DOHH2 (cell line): ENCODE data around the gene TBC1D22A.

Experiments
- H3F3A ChIP-seq: fragments of 200-600 bp; sonication (generic), shearing (Covaris generic); 2 replicates; pipeline ENCODE4 v1.6.0; 2016; ENCODE audit warnings: antibody characterized with exemption, mild to moderate bottlenecking; ENCODE audit not compliant: control insufficient read depth, insufficient read depth
- H3K27ac ChIP-seq: fragments of 200-600 bp; sonication (generic); 2 replicates; pipeline ENCODE4 v1.5.1; 2014; ENCODE audit warnings: low read depth, mild to moderate bottlenecking, low read length, moderate library complexity
- H3K27me3 ChIP-seq: fragments of 200-600 bp; sonication (generic); 2 replicates; pipeline ENCODE4 v1.6.1; 2014; ENCODE audit warnings: mild to moderate bottlenecking, low read length, mixed read lengths; ENCODE audit not compliant: control insufficient read depth
- H3K36me3 ChIP-seq: fragments of 200-600 bp; sonication (generic); 2 replicates; pipeline ENCODE4 v1.6.1; 2014; ENCODE audit warnings: mild to moderate bottlenecking, low read length, moderate library complexity, mixed read lengths; ENCODE audit not compliant: control insufficient read depth
- H3K4me1 ChIP-seq: fragments of 200-600 bp; sonication (generic); 2 replicates; pipeline ENCODE4 v1.6.1; 2014; ENCODE audit warnings: mild to moderate bottlenecking, low read length, mixed read lengths; ENCODE audit not compliant: control insufficient read depth
- H3K4me2 ChIP-seq: fragments of 200-600 bp; sonication (generic); 2 replicates; pipeline ENCODE4 v1.6.0; 2014; ENCODE audit warnings: mild to moderate bottlenecking, low read length, moderate library complexity
- H3K4me3 ChIP-seq: fragments of 200-600 bp; sonication (generic); 2 replicates; pipeline ENCODE4 v1.5.1; 2014; ENCODE audit warnings: mild to moderate bottlenecking, low read length, mixed read lengths
- H3K79me2 ChIP-seq: fragments of 200-600 bp; sonication (generic); 2 replicates; pipeline ENCODE4 v1.6.1; 2014; ENCODE audit warnings: mild to moderate bottlenecking, low read length, mixed read lengths; ENCODE audit not compliant: control insufficient read depth
- H3K9me2 ChIP-seq: fragments of 200-600 bp; sonication (generic); replicated peaks from 2 replicates; pipeline ENCODE4 v1.6.1; 2014; ENCODE audit warnings: mild to moderate bottlenecking, low read length, mixed read lengths; ENCODE audit not compliant: control insufficient read depth
- H3K9me3 ChIP-seq: fragments of 200-600 bp; sonication (generic); 2 replicates; pipeline ENCODE4 v1.6.1; 2014; ENCODE audit warnings: antibody characterized with exemption, low read length, mixed read lengths; ENCODE audit not compliant: control insufficient read depth, insufficient read depth
- H4K20me1 ChIP-seq: fragments of 200-600 bp; sonication (generic); 2 replicates; pipeline ENCODE4 v1.6.0; 2014; ENCODE audit warnings: low read depth, mild to moderate bottlenecking, antibody characterized with exemption, low read length, moderate library complexity; ENCODE audit not compliant: control insufficient read depth, insufficient read depth
- EZH2phosphoT487 ChIP-seq: fragments of 200-600 bp; sonication (generic); IDR thresholded peaks from 2 replicates; pipeline ENCODE4 v1.6.1; 2017; ENCODE audit warnings: borderline replicate concordance, mild to moderate bottlenecking, antibody characterized with exemption, low read length, moderate library complexity, mixed read lengths
- TF ChIP-seq, protein P1 (sequence below): fragments of 200-600 bp; sonication (generic); IDR thresholded peaks from one replicate; pipeline ENCODE4 v1.5.1; 2014; ENCODE audit warnings: antibody characterized with exemption, mild to moderate bottlenecking, low read depth, low read length; ENCODE audit not compliant: poor library complexity, severe bottlenecking

Gene TBC1D22A

DNA sequence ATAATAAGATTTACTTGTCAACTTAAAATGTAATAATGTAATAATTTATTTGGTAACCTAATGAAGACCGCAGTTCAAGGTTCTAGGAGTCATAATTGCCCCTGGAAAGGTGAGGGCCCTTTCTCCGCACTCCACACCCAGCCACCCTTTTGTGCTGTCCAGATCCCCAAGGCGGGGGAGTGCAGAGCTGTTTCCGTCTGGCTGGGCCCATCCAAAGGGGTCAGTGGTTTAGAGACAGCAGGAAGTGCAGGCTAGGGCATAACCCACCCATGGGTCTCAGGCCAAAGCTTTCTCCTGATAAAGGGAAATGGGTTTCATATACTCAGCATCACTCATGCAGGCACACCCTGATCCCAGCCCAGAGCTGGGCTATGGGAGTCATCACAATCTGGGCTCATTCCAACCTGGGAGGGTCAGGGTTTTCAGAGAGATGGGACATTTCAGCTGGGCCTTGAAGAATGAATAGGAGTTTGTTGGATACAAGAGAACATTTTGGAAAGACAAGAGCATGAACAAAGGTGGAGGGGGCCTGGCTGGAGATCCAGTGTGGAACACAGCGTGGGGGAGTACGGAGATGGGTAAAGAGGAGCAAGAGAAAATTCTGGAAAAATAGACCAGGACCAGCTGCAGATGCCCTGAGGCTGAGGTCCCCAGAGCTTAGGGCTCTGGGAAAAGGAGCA, 432.2 kb downstream of the TBC1D22A start:
- H3K9me2 ChIP-seq: no peaks in the 10 kb centered on the region
- H3F3A ChIP-seq: no peaks in the 10 kb centered on the region
- peaks cover 6% of the 10 kb centered on the region for H3K4me1 ChIP-seq
- no peak overlapping the region for H3K27ac ChIP-seq
- no peaks in the 10 kb centered on the region for H3K27me3 ChIP-seq
- no peak overlapping the region for H3K4me3 ChIP-seq
- no peaks in the 10 kb centered on the region for H3K79me2 ChIP-seq
- H4K20me1 ChIP-seq: no peaks in the 10 kb centered on the region
- H3K4me2 ChIP-seq: no peak overlapping the region
- H3K36me3 ChIP-seq: no peaks in the 10 kb centered on the region
- TF ChIP-seq, protein P1, sequence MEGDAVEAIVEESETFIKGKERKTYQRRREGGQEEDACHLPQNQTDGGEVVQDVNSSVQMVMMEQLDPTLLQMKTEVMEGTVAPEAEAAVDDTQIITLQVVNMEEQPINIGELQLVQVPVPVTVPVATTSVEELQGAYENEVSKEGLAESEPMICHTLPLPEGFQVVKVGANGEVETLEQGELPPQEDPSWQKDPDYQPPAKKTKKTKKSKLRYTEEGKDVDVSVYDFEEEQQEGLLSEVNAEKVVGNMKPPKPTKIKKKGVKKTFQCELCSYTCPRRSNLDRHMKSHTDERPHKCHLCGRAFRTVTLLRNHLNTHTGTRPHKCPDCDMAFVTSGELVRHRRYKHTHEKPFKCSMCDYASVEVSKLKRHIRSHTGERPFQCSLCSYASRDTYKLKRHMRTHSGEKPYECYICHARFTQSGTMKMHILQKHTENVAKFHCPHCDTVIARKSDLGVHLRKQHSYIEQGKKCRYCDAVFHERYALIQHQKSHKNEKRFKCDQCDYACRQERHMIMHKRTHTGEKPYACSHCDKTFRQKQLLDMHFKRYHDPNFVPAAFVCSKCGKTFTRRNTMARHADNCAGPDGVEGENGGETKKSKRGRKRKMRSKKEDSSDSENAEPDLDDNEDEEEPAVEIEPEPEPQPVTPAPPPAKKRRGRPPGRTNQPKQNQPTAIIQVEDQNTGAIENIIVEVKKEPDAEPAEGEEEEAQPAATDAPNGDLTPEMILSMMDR: no peak
- no peak for TF ChIP-seq EZH2phosphoT487
- H3K9me3 ChIP-seq: no peaks in the 10 kb centered on the region

DNA sequence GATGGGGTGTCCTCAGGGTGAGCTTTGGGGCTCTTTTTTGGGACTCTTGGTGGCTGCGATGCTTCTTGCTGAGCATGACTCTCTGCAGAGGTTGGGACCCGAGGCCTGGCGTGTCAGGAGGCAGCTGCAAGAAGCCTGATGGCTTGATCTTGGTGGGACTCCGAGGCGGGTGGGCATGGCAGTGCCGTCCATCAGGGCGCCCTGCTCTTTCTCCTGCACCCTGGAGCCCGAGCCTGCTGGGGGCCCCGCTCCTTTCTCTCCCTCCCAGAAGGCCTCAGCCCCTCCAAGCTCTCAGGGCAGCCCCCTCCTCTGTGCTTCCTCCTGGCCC, 432.7 kb downstream of the TBC1D22A start:
- H3K27me3 ChIP-seq: no peaks in the 10 kb centered on the region
- no peaks in the 10 kb centered on the region for H3F3A ChIP-seq
- H3K36me3 ChIP-seq: no peaks in the 10 kb centered on the region
- no peaks in the 10 kb centered on the region for H3K9me2 ChIP-seq
- H3K4me3 ChIP-seq: no peak overlapping the region
- H3K4me2 ChIP-seq: no peak overlapping the region
- no peaks in the 10 kb centered on the region for H4K20me1 ChIP-seq
- peaks cover 6% of the 10 kb centered on the region for H3K4me1 ChIP-seq
- H3K27ac ChIP-seq: no peak overlapping the region
- no peaks in the 10 kb centered on the region for H3K9me3 ChIP-seq
- no peak for TF ChIP-seq EZH2phosphoT487
- TF ChIP-seq, protein P1: no peak
- no peaks in the 10 kb centered on the region for H3K79me2 ChIP-seq

DNA sequence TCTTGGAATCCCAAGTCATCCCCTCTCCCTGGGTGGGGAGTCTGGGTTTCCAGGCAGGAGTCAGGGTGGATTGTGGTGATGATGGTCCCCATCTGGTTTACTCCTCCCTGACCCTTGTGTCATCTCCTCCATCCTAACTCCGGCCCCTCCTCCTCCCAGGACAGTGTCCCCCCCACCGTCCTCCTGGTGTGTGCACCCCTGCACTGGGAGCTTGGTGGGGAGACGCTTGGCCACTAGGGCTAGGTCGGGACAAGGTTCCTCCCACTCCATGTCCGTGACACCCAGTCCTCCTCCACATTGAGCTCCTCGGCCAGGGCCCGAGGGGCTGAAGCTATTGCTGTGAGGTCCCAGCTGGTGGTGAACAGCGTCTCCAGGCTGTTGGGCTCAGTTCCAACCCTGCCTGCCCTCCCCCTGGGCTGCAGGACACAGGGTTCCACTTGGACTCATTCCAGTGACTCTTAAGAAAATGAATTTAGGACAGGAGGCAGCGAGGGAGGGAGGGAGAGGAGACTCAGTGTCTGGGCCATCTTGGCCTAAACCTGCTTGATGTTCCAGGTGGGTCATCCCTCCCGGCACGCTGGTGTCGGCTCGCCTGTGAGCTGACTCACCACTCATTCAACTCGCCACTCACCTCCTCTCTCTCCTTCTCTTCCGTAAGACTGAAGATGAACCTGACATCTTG, 433.2 kb downstream of the TBC1D22A start:
- Histone ChIP-seq H3K79me2 (no peaks in the 10 kb centered on the region), H3K9me2 (no peaks in the 10 kb centered on the region), H3K4me2 (no peak overlapping the region), H3F3A (no peaks in the 10 kb centered on the region), H3K4me3 (no peak overlapping the region), H3K27ac (no peak overlapping the region), H4K20me1 (no peaks in the 10 kb centered on the region), H3K4me1 (peaks cover 6% of the 10 kb centered on the region), H3K27me3 (no peaks in the 10 kb centered on the region), H3K36me3 (no peaks in the 10 kb centered on the region), H3K9me3 (no peaks in the 10 kb centered on the region)
- TF ChIP-seq EZH2phosphoT487: no peak
- TF ChIP-seq, protein P1: no peak
